Endometrium (tissue), 2 donors: ENCODE data around the gene C1QB.
"Not testable (repeated sequence)": the region's sequence is repeated elsewhere in the genome, so short reads cannot be mapped to it uniquely, and the experiment has no call there.

Experiments used
- FAIRE-seq: peaks from 2 replicates; lab custom pipeline; 2012; peaks lifted over from hg19 to GRCh38; lab: Jason Lieb, UNC
- donor health status: control.
- donor health status: control.

C1QB gene

DNA sequence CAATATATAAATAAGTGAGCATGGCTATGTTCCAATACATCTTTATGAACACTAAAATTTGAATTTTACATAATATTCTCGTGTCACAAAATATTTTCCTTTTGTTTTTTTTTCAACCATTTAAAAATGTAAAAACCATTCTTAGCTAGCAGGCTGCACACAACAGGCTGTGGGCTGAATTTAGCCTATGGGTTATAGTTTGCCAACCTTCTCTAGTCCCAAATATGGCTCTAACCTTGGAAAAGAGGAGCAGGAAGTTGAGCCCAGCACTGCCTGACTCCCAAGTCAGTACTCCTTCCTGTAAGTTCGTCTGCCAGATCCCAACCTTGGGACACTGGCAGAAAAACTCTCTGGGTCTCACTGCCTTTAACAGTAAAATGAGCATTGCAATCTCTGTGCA, 13.4 kb downstream of the C1QB start:
- FAIRE-seq: no peak

- FAIRE-seq: not testable (repeated sequence)
Measured at GRCh38 chr1:22668840-22669239, 15.8 kb downstream of the C1QB start.

GRCh38 chr1:22670352-22670975, 17.4 kb downstream of the C1QB start:
- FAIRE-seq: no peak

DNA sequence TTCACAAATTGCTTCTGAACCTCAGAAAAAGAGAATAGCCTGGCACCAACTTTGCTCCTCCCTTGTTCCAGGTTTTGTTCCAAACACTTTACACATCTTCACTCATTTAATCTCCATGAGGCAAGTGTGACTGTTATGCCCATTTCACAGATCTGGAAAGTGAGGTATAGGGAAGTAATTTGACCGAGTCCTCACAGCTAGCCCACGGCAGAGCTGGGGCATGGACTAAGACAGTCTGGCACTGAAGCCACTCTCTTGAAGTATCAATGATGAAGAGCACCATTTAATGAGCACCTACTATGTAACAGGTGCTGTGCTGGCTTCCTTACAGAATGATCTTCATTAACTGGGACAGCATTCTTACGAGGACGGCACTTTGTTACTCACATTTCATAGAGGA, 19.0 kb downstream of the C1QB start:
- no peak for FAIRE-seq

DNA sequence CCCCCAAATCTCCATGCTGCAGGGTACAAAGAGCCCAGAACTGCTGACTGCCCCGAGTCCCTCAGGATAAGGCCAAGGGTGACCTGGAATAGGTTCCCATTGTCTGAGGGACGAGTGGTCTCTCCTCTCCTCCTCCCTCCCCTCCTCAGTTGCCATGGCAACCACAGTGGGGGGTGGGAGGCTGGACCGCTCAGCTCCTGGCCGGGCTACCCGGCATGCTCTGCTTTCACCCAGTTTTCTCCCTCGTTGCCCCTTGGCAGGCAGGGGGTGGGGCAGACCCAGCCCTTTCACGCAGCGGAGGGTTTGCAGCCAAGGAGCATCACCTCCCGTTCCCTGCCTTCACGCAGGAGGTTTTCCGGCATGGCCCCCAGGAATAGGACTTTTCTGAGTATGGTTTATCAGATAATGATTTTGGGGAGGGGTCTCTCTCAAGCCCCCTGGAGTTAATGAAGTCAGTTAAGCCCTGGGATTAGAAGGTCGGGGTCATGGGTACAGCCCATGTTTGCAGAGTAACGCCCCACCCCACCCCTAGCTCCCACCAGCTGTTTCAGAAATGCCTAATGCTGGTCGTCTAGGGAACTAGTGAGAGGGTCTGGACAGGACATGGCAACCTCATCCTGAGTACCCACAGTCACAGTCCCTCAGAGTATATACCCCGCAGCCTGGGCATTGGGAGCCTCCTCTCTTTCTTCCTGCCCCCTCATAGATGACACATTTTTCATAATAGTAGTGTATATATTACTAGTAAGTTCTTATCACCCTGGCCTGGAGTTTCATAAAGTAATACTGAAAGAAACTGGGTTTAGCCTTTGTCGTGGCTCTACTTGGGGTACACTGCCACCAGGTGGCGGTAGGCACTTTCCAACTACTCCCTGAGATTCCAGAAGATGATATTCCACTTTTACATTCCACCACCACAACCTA, 20.7 kb downstream of the C1QB start:
- no peak for FAIRE-seq

GRCh38 chr1:22674410-22674749, 21.3 kb downstream of the C1QB start:
- FAIRE-seq: no peak

GRCh38 chr1:22676151-22676550, 23.1 kb downstream of the C1QB start:
- FAIRE-seq: not testable (repeated sequence)

DNA sequence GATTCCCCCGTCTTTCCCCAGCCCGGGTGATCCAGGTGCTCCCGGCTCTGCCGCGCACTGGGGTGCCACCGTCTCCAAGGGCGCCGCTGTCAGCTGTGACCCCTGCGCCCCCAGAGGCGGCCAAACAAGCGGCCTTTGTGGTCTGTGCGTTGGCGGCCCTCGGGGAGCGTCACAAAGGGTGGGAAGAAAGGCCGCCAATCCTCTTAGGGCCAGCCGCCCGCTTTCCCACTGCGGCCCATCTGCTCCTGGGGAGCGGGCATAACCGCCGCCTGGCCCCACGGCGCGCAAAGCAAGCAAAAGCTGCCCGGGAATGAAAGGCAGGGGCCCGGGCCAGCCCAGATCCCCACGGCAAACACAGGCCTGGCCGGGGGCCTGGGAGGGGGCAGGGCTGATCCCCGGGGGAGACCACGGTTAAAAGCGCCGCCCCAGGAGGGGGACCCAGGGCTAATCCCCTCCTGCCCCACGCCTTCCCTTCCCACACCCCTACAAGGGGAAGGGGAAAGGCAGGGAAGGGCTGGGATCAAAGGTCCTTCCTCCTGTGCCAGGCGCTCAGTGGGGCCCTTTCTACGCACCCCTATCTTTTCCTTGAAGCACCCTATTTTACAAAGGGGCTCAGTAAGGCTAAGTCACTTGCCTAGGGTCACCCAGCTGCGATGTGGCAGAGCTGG, 24.0 kb downstream of the C1QB start:
- no peak for FAIRE-seq

DNA sequence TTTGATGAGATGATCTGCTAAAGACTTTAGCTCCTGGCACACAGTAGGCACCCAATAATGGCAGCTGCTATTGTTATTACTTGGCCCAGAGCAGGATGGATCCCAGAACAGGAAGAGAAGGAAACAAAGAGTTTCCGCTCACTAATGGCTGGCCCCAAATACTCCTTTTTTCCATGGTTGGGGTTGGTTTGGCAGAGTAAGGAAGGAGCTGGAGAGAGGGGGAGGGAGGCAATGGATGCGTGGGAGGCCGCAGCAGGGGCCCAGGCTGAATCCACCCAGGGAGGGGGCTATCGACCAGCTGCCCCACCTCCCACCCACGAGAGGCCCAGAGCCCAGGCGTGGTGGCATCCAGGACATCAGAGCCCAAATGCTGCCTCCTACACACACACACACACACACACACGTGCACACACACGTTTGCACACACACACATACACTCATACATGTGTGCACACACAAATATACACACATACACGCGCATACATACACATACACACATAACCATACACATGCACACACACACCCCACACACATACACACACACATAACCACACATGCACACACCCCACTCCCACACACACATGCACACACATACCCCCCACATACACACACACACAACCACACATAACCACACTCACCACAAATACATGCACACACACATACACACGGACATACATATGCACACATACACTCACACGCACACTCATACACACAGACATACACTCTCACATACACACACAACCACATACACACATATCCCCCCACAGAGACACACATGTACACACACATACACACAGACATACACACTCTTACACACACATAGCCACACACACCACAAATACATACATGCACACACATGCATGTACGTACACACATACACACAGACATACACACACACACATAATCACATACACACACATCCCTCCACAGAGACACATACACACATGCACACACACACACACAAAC, 25.2 kb downstream of the C1QB start:
- no peak for FAIRE-seq

DNA sequence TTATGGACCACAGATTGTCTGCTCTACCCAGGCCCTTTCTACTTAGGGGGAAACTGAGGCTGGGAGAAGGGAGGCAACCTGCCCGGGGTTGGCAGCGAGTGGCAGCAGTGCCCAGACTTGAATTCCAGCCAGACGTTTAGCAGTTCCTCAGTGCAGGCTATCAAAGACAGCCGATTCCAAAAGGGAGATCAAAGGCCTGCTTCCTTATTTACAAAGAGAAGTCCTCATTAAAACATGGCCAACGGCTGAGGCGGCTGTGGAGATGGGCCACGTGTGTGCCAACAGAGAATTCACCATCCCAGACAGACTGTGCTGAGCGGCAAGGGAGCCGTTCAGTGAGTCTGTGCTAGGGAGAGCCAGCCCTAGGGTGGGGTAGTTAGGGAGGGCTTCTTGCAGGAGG, 27.7 kb downstream of the C1QB start:
- FAIRE-seq: no peak

DNA sequence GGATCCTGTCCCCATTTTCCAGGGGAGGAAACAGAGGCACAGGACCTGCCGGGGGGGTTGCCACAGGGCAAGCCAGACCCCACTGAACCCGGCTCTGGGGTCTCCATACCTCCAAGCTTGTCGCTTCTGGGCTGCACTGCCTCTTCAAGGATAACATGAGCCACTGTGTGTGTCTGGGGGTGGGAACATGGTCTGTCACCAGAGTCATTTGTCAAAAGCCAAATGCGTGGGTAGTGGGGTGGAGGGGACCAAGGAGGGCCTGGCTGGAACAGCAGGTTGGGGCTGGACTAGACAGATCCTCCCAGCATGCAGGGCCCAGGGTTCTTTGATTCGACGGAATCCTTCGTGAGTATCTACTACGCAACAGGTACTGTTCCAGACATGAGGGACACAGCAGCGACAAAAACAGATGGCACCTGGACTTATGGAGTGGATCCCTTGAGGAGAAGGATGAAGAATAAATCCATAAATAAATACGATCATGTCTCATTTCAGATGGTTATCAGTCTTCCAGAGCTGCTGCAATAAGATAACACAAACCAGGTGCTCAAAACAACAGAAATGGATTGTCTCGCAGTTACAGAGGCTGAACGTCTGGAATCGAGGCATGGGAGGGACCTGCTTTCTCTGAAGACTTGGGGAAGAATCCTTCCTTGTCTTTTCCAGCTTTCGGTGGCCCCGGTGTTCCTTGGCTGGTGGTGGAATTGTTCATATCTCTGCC, 28.7 kb downstream of the C1QB start:
- no peak for FAIRE-seq

DNA sequence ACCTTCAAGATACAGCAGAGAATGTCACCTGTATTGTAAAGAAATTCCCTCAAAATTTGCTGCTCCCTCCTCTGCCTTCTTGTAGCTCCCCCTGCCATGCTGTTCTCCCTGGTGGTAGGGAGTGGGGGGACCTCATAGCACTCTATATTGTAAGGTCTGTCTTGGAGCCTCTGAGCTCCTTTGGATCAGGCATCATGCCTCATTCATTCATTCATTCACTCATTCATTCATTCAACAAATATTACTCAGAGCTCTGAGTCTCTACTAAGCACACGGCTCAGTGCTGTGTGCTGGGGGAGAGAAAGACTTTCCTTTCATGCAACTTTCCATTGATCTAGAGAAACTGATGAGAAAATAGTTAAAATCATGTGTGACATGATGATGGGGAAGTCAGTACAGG, 30.5 kb downstream of the C1QB start:
- no peak for FAIRE-seq

- FAIRE-seq: no peak
Measured at GRCh38 chr1:22685591-22686059, 32.6 kb downstream of the C1QB start.

DNA sequence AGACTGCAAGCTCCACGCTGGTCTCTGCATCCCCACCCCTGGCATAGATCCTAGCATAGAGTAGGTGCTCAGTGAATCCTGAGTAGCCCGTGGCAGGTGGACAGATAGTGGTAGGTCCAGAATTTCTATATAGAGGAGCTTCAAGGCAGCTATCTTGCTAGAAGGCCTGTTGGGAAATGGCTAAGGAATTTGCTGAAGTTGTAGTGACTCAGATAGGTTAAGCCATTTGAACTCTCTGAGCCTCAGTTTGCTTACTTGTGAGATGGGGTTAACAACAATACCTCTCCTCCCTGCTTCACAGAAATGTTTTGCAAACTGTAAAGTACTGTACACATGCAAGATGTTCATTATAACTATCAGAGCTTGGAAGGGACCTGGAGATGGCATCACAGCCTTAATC, 34.2 kb downstream of the C1QB start:
- no peak for FAIRE-seq

DNA sequence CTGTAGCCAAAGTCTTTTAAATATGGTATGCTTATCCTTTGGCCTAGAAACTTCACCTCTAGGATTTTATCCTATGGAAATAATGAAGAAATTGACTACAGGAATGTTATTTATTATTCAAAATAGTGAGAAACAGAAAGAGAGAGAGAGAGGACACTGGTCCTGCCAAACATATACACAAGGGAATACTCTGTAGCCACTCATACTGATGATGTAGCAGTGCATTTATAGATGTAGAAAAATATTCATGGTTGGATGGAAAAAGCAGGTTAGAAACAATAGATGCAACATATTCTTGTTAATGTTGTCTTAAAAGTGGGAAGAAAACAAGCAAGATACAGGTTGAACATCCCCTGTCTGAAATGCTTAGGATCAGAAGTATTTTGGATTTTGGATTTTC, 35.4 kb downstream of the C1QB start:
- no peak for FAIRE-seq

GRCh38 chr1:22689505-22689904, 36.5 kb downstream of the C1QB start:
- FAIRE-seq: no peak

- no peak for FAIRE-seq
Measured at GRCh38 chr1:22691031-22691753, 38.2 kb downstream of the C1QB start.

GRCh38 chr1:22694172-22694571, 41.1 kb downstream of the C1QB start:
- no peak for FAIRE-seq

DNA sequence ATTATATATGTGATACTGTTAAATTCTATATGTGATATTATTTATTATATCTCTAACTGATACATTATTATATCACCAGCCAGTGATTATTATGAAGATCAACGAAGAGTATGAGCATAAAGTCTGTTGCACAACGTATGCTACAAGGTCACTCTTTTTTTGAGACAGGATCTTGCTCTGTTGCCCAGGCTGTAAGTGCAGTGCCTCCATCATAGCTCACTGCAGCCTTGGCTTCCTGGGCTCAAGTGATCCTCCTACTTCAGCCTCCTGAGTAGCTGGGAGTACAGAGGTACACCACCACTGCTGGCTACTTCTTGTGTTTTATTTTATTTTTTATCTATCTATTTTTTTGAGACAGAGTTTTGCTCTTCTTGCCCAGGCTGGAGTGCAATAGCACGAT, 43.6 kb downstream of the C1QB start:
- no peak for FAIRE-seq

GRCh38 chr1:22697980-22698379, 44.9 kb downstream of the C1QB start:
- FAIRE-seq: no peak
